ENCODE data around the gene FKBP5.

DNA sequence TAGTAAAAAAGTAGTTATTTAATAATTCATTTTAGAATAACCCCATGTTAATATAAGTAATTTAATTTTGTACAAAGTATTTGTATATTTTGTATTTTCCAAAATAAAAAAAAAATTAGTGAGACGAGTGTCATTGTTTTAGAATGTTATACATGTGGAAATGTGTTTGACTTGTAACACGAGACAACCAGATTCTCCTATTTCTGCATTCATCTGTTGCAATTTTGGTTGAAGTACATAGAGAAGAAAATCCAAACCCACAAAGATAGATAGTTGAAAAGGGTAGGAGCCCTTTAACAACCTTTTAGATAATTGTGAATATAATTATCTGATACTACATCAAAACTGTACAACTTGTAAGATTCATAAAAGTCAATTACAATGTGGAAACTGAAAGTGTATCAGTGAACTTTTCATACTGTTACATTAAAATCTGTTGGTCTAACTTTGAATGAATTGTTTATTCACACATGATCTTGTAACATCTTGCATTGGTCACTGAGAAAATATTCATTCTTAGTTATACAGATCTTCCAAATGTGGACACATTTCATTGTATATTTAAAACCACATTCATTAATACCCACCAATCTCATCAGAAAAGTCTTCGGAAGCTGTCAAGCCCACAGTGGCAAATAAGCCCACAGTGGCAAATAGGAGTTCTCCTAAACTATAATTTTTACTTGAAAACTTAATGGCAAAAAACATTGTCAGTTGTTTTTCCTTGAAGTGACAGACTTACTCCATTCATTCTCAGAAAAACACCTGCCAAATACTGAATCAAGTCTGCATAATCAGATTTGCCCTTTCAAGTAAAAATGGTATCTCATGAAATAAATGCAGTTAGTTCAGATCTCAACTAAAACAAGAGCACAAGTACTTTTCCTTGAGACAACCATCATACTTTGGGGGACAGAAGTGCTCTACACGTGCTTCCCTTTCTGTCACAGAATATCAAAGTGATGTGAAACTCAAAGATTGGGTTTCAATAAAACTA, 52.8 kb downstream of the FKBP5 start:
- TF ChIP-seq EZH2 (IDR thresholded peaks at IDR 0.05; ENCODE audit: low read length, unreplicated experiment) = no peak
- TF ChIP-seq, protein P1, sequence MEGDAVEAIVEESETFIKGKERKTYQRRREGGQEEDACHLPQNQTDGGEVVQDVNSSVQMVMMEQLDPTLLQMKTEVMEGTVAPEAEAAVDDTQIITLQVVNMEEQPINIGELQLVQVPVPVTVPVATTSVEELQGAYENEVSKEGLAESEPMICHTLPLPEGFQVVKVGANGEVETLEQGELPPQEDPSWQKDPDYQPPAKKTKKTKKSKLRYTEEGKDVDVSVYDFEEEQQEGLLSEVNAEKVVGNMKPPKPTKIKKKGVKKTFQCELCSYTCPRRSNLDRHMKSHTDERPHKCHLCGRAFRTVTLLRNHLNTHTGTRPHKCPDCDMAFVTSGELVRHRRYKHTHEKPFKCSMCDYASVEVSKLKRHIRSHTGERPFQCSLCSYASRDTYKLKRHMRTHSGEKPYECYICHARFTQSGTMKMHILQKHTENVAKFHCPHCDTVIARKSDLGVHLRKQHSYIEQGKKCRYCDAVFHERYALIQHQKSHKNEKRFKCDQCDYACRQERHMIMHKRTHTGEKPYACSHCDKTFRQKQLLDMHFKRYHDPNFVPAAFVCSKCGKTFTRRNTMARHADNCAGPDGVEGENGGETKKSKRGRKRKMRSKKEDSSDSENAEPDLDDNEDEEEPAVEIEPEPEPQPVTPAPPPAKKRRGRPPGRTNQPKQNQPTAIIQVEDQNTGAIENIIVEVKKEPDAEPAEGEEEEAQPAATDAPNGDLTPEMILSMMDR (conservative IDR thresholded peaks at IDR 0.05; ENCODE audit: low read depth, low read length) = no peak

Measured in PC-3 (cell line).